ENCODE measurements around the gene B3GAT1.

The B3GAT1 gene

DNA sequence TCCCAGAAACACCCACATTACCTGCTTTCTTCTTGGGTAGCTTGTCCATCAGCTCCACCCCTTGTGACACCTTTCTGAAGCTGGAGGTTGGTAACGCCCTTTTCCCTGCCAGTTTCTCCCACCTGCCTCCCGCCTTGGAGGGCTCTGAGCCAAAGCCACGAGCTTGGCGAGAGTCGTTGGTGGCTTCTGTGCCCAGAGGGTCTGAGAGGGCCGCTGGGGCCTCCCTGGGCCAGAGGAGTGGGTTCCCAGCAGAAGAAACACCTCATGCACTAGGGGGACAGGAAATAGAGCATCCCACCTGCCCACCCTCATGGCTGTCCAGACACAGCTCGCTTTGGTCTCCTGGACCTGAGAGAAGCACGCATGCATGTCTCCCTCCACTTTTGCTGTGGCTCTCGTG is 37.9 kb downstream of the B3GAT1 start:
- DNase-seq (ENCODE audit: low read depth in 2 of 3, low spot score in 2 of 3): no peak

DNA sequence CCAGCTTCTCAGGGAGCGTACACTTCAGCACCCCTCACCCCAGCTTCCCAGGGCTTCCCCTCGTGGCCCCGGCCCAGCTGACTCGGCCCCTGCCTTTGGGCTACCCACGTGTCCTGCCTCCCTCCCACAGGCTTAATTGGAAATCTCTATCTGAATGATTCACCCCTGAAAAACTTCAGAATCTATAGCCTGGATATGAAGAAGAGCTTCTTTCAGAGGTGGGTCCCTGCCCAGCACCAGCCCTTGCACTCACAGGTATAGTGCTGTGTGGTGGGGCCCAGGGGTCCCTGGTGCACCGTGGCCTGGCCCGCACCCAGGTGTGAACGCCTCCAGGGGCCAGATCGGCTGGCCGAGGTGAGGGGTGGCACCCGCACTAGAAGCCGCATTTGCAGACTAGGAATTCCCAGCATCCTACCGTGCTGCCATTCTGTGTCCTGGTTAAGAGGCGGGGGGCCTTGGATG is 38.4 kb downstream of the B3GAT1 start:
- no peak for DNase-seq (ENCODE audit: low read depth in 2 of 3, low spot score in 2 of 3)

- DNase-seq (ENCODE audit: low read depth in 2 of 3, low spot score in 2 of 3): no peak
Measured at GRCh38 chr11:134372961-134373360, 39.1 kb downstream of the B3GAT1 start.

GRCh38 chr11:134372536-134372935 is 39.5 kb downstream of the B3GAT1 start:
- no peak for DNase-seq (ENCODE audit: low read depth in 2 of 3, low spot score in 2 of 3)

- no peak for DNase-seq (ENCODE audit: low read depth in 2 of 3, low spot score in 2 of 3)
Measured at GRCh38 chr11:134371436-134372185, 40.4 kb downstream of the B3GAT1 start.

DNA sequence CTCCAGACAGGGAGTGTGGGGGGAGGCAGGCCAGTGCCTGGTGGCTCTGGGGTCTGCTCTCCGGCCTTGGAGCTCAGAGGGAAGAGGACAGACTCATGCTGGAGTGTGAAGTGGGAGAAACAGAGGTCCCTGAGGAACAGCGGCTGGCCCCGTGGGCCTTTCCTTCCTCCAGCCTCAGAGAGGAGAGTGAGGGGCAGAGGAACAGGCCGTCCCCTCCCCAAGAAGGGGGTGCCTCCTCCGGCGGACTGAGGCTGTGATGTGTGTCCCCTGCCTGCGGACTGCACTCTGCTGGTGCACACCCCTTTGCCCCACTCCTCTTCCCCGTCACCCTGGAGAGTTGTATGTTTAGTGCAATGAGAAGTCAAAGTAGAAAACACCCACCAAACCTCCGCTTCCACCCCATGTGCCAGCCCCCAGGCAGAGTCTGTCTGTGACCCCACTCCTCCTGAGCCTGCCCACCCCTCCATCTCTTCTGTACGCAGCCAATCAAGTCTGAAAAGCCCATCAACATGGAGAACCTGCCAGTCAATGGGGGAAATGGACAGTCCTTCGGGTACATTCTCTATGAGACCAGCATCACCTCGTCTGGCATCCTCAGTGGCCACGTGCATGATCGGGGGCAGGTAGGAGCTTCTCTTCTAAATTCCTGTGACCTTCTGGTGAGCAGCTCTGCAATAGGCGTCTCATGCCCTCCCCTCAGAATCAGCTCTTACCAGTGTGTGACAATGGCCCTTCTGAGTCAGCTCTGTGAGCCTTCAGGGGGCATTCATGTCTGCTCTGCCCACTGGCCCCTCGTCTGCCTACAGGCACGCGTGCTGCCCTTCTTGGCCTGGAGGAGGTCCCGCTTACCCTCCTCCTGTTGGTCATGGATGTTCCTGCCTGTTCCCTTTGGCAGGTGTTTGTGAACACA is 41.3 kb downstream of the B3GAT1 start:
- no peak for DNase-seq (ENCODE audit: low read depth in 2 of 3, low spot score in 2 of 3)

GRCh38 chr11:134369656-134370525 is 42.2 kb downstream of the B3GAT1 start:
- no peak for DNase-seq (ENCODE audit: low read depth in 2 of 3, low spot score in 2 of 3)

DNA sequence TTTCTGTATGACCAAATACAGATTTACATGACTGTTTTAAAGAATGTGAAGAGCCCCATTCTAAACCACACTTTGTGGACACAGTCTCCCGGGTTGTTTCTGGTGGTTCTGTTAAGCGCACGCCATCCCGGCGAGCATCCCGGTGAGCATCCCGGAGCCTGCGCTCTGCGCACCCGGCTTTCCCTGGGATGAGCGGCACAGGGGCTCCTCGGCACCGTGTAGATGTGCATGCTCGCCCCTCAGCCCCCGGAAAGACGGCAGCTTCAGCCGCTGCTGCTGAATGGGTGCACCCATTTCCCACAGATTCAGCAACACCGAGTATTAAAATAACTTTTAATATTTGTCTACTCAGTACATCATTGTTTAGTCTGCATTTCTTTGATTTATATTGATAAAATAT is 44.3 kb downstream of the B3GAT1 start:
- DNase-seq (ENCODE audit: low read depth in 2 of 3, low spot score in 2 of 3): no peak

DNA sequence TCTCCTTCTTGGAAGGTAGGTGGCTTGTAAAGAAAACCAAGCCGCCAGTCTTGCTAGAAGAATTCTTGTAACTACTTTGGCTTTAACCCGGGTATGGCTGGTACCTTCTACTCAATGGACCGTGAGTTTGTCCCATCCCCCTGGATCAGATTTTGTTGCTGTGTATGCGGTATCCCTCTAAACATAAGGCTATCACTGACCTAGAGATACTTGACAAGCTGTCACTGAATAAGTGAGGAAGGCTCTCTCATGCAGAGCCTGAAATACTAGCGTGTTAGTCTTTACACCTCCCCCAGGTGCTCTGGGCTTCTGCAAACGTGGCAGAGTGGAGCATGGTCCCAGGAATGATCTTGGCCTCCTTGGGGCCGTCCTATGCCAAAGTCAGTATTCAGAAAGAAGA is 45.8 kb downstream of the B3GAT1 start:
- no peak for DNase-seq (ENCODE audit: low read depth in 2 of 3, low spot score in 2 of 3)

DNA sequence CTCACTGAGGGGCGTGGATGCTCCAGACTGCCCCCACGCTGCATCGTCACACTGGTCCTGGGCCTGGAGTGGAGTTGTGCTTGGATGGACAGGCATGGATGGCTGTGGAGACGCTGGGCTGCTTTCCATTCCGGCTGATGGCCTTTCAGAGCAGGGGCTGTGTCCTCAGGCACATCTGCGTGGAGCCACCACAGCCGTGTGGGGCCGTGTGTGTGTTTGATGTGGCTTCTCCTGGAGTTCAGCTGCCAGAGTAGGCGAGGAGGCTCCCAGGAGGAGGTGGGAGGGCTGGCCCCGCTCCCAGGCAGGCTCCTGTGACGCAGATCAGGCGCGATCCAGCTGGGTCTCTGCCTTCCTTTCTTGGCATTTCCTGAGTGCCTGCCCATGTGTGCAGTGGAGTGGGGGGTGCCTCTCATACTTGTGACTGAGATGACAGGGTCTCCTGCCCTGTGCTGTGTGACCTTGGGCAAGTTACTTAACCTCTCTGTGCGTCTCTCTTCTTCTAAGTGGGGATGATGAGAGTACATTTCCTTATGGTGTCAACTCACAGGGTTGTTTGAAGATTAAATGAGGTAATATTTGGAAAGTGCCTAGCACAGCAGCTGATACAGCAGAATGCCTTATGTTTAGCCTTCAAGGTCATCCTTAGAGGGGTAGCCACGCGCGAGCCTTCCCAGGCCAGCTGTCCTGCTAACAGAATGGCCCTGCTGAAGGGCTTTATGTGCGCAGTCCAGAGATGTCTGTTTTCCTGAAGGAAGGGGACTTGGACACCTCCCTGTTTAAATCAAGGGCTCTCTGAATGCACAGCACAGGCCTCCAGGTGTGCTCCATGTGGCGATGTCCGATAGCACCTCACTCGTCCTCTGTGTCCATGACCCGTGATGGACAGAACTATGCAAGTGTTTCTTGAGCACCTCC is 46.8 kb downstream of the B3GAT1 start:
- DNase-seq (ENCODE audit: low read depth in 2 of 3, low spot score in 2 of 3): no peak

- DNase-seq (ENCODE audit: low read depth in 2 of 3, low spot score in 2 of 3): no peak
Measured at GRCh38 chr11:134364261-134364660, 47.8 kb downstream of the B3GAT1 start.

DNA sequence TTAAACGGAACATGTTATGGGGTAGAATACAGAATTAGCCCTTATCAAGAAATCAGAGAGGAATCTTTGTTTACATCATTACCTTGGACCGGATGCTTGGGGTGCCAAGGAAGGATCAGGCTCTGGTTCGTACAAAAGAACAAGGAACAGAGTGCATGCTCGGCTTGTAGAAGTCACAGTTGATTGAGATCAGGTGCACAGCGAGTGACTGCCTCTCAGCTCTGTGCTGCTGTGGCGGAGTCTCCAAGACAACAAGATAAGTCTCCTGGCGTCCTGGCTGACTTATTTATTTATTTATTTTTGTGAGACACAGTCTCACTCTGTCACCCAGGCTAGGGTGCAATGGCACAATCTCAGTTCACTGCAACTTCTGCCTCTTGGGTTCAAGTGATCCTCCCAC is 48.5 kb downstream of the B3GAT1 start:
- DNase-seq (ENCODE audit: low read depth in 2 of 3, low spot score in 2 of 3): no peak

- no peak for DNase-seq (ENCODE audit: low read depth in 2 of 3, low spot score in 2 of 3)
Measured at GRCh38 chr11:134363161-134363560, 48.9 kb downstream of the B3GAT1 start.

GRCh38 chr11:134362192-134362901 is 49.7 kb downstream of the B3GAT1 start:
- DNase-seq (ENCODE audit: low read depth in 2 of 3, low spot score in 2 of 3): no peak

DNA sequence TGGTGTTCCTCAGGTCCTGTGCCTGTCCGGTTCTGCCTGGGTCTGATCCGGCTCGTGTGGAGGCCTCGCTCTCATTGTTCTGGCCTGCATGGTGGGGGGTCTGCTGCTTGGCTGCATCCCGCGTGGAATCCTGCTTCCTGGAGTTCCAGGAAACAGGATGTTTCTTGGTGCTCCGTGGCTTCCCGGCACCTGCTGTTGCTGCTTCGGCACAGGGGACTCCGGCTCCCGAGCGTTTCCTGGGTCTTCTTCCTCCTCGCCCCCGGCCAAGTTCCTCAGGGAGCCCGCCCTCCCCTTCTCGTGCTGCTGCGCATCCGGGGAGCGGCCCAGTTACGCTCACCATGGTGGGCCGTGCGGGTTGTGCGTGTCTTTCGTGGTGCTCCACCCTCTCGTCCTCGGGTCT is 50.4 kb downstream of the B3GAT1 start:
- DNase-seq (ENCODE audit: low read depth in 2 of 3, low spot score in 2 of 3): no peak

DNA sequence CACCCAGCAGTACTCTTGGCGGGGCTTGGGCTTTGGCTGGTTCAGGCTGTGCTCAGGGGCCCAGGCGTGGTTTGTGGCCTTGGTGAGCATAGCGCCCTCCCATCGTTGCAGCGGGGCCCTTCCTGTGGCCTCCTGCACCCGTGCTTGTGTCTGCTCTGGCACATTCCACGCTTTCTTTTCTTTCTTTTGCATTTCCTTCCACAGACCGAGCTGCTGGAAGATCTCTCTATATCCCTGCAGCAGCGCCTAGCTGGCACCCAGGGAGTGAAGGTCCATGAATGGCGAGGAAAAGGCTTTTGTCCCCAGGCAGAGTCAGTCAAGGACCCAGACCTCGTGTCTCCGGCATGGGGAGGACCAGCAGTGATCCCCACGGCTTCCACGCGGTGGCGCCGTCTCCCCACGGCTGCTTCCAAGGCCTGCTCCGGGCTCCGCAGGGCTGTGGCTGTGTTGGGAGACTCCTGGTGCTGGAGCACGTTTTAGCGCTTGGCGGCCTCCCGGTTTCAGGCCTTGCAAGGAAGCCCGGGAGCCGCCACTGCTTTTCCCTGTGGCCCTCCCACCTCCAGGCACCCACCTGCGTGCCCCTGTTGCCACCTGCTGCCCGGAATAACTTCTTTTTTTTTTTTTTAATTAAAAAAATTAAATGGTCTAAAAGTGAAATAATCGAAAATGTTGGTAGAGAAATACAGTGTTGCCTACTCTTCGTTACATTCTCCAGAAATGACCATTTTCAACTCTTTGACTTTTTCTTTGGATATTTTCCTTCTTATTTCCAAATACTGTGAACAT is 51.8 kb downstream of the B3GAT1 start:
- peak; percentile 53 to 68 (median 61) for DNase-seq (ENCODE audit: low read depth in 2 of 3, low spot score in 2 of 3)

DNA sequence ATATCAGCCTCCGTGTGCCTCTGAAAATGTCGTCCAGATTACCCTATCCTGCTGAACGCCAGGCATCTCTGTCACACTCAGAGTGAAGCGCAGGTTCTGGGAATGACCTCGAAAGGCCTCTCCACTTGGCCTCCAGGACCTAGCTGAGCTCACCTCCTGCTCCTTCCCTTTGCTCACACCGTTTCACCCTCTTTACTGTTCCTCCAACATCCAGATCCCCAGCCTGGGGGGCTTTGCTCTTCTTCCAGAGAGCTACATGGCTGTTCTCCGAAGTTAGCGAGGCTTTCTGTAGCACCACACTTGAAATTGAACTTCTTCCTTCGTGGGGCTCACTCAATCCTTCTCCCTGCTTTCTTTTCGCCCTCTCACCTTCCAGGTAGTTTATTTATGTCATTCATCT is 52.4 kb downstream of the B3GAT1 start:
- no peak for DNase-seq (ENCODE audit: low read depth in 2 of 3, low spot score in 2 of 3)

- no peak for DNase-seq (ENCODE audit: low read depth in 2 of 3, low spot score in 2 of 3)
Measured at GRCh38 chr11:134358856-134359490, 53.1 kb downstream of the B3GAT1 start.

All from activated CD8-positive, alpha-beta memory T cell treated with anti-CD3 and anti-CD28 coated beads for 48 hours (primary cell).